MCF 10A (cell line): Measurements from ENCODE around the gene FBN1. TPM values are rescaled to one million over a fixed set of nuclear protein-coding genes. Genes with fewer than 3 reads are reported as not detected.
A peak's percentile ranks its signal among the peaks of the same experiment; 100 is the strongest.

Experiments used
- Bru-seq: library from RNA; stranded (reverse); fragments of 400-500 nt; gene quantifications from one replicate; lab custom pipeline; 2021; lab: Mats Ljungman, UMichigan
- BruChase-seq, 2 experiments: library from RNA; stranded (reverse); fragments of 400-500 nt; gene quantifications; one replicate each; lab custom pipeline; 2021; lab: Mats Ljungman, UMichigan
- BruUV-seq: library from RNA; stranded (reverse); fragments of 400-500 nt; replicated peaks from 2 replicates; lab custom pipeline; 2021; lab: Mats Ljungman, UMichigan
- CTCF ChIA-PET: fragments of 300-600 bp; sonication (Branson Sonifier 250); formaldehyde crosslinking; extraction: SDS; loops from one replicate; lab custom pipeline; 2021; ENCODE audit warnings: antibody characterized with exemption, inconsistent platforms; lab: Yijun Ruan, JAX
- POLR2A ChIA-PET: fragments of 300-600, 350-650 bp; sonication (Branson Sonifier 250); formaldehyde crosslinking; extraction: SDS; loops from one replicate; lab custom pipeline; 2020; ENCODE audit warnings: antibody characterized with exemption, inconsistent platforms; lab: Yijun Ruan, JAX
- DNase-seq: peaks from one replicate; pipeline ENCODE4 v3.0.0-alpha.2; 2018; ENCODE audit not compliant: unreplicated experiment
- H3K27ac Mint-ChIP-seq: one replicate; pipeline ENCODE4 v1.8.0; 2022; ENCODE audit warnings: mild to moderate bottlenecking, low read depth, mixed read lengths; ENCODE audit not compliant: unreplicated experiment
- H3K27me3 Mint-ChIP-seq: one replicate; pipeline ENCODE4 v1.8.0; 2022; ENCODE audit warnings: mixed read lengths; ENCODE audit not compliant: insufficient read depth, unreplicated experiment
- H3K36me3 Mint-ChIP-seq: one replicate; pipeline ENCODE4 v1.8.0; 2022; ENCODE audit warnings: mild to moderate bottlenecking, moderate library complexity, mixed read lengths; ENCODE audit not compliant: insufficient read depth, unreplicated experiment
- H3K4me1 Mint-ChIP-seq: one replicate; pipeline ENCODE4 v1.8.0; 2022; ENCODE audit warnings: mixed read lengths; ENCODE audit not compliant: insufficient read depth, unreplicated experiment
- H3K4me3 Mint-ChIP-seq: one replicate; pipeline ENCODE4 v1.8.0; 2022; ENCODE audit warnings: mild to moderate bottlenecking, moderate library complexity, mixed read lengths; ENCODE audit not compliant: unreplicated experiment
- H3K9me3 Mint-ChIP-seq: one replicate; pipeline ENCODE4 v1.8.0; 2022; ENCODE audit warnings: mixed read lengths; ENCODE audit not compliant: unreplicated experiment
- CTCF ChIP-seq: fragments of 200-600 bp; IDR thresholded peaks from one replicate; pipeline ENCODE4 v1.8.0; 2022; ENCODE audit warnings: antibody characterized with exemption, mild to moderate bottlenecking; ENCODE audit not compliant: unreplicated experiment
- intact Hi-C: fragments of 100-400 bp; cut with micrococcal nuclease; formaldehyde crosslinking; loops from 2 replicates; pipeline ENCODE4 v1.14.1; 2022
- long read RNA-seq: library from polyadenylated mRNA; stranded (forward); transcript quantifications from one replicate; pipeline ENCODE4 v2.0.0, GENCODE V29; 2022
- total RNA-seq: library from RNA; stranded (reverse); gene quantifications from 2 replicates; pipeline ENCODE4 v1.2.3, GENCODE V29; 2022

FBN1 gene
- total RNA-seq (14.3 and 24.2 TPM in 2 replicates), Bru-seq, nascent RNA (percentile 62 among the genes with signal in this experiment), BruChase-seq, experiment 1, labeled RNA remaining after a 6-hour chase (percentile 56 among the genes with signal in this experiment), BruChase-seq, experiment 2, labeled RNA remaining after a 2-hour chase (percentile 49 among the genes with signal in this experiment)
- long read RNA-seq, full-length matches to known transcripts: 5 of 13 reads
- long read RNA-seq, partial matches to known transcripts: 5 of 13 reads
- long read RNA-seq, other reads (novel, unspliced or antisense): 3 of 13 reads

- intact Hi-C loops: loop anchor here (1.0 to 10.0 kb wide), 4 partner anchors 79 to 319 kb away; partner anchors contain the start of gene SHC4
- no peak for TF ChIP-seq CTCF
- BruUV-seq: TSS peak; percentile 59
- peak; percentile 59 for DNase-seq
- H3K4me1 Mint-ChIP-seq: peaks cover 20% of the 10 kb centered on the region
- H3K27me3 Mint-ChIP-seq: no peaks in the 10 kb centered on the region
- H3K27ac Mint-ChIP-seq: no peak within 1 kb of the TSS
- H3K4me3 Mint-ChIP-seq: peak within 1 kb of the TSS; percentile 79
- CTCF ChIA-PET: interaction anchor here (0.6 to 1.4 kb wide), 8 partner anchors 19 to 288 kb away, joined by 3 to 12 read pairs (median 3); no protein-coding TSS in a partner anchor
- H3K36me3 Mint-ChIP-seq: no peaks in the 10 kb centered on the region
- no peaks in the 10 kb centered on the region for H3K9me3 Mint-ChIP-seq
- POLR2A ChIA-PET: interaction anchor here (0.6 to 1.4 kb wide), 8 partner anchors 18 to 165 kb away, joined by 3 to 4 read pairs (median 3); partner anchors contain the start of gene CEP152
These were observed at the start of gene FBN1 for GRCh38 chr15:48645558-48646330. TSS of gene FBN1 (minus strand) at chr15:48645709. CDS start at chr15:48644769, 940 bp downstream.

- Mint-ChIP-seq H3K4me3 (no peak overlapping the region), H3K36me3 (peaks cover 6% of the 10 kb centered on the region), H3K27me3 (no peaks in the 10 kb centered on the region), H3K27ac (no peak overlapping the region), H3K4me1 (peaks cover 33% of the 10 kb centered on the region), H3K9me3 (peaks cover 5% of the 10 kb centered on the region)
- no TSS peak for BruUV-seq
- ChIA-PET POLR2A (interaction anchor here (0.7 to 1.1 kb wide), 2 partner anchors 9 to 77 kb away, joined by 3 read pairs; no protein-coding TSS in a partner anchor), CTCF (no interaction called here)
- TF ChIP-seq CTCF: no peak
- intact Hi-C loops: no loop called here
- no peak for DNase-seq
These were observed 48.0 kb upstream of the FBN1 start for GRCh38 chr15:48693484-48693883.

GRCh38 chr15:48688493-48688892 is 43.0 kb upstream of the FBN1 start:
- TF ChIP-seq CTCF: no peak
- H3K27ac Mint-ChIP-seq: no peak overlapping the region
- peaks cover 6% of the 10 kb centered on the region for H3K36me3 Mint-ChIP-seq
- H3K4me1 Mint-ChIP-seq: peaks cover 17% of the 10 kb centered on the region
- peaks cover 21% of the 10 kb centered on the region for H3K9me3 Mint-ChIP-seq
- CTCF ChIA-PET: no interaction called here
- POLR2A ChIA-PET: interaction anchor here (0.7 kb wide), 1 partner anchor 123 kb away, joined by 3 read pairs; the partner anchor contains the start of gene CEP152
- DNase-seq: no peak
- no peak overlapping the region for H3K4me3 Mint-ChIP-seq
- BruUV-seq: no TSS peak
- intact Hi-C loops: no loop called here
- H3K27me3 Mint-ChIP-seq: no peaks in the 10 kb centered on the region
